Natural killer cell (primary cell): ENCODE data around the gene CYLD. TPM values are rescaled to one million over a fixed set of nuclear protein-coding genes. Genes with fewer than 3 reads are reported as not detected.

Source experiments
- ATAC-seq, 3 donors: fragments of 150-1000 bp in 2 of 3; fragments of 200-7000 bp in 1 of 3; cut with Tn5 transposase; 1 replicate in 1 of 3; 2 replicates in 2 of 3; pipeline ENCODE4 v1.10.0; 2021; ENCODE audit warnings: mild to moderate bottlenecking in 2 of 3, moderate library complexity in 2 of 3
- DNase-seq, 2 donors: peaks; one replicate each; pipeline versions ENCODE4 v3.0.0 to v3.0.0-alpha.2; 2013 to 2021; ENCODE audit warnings: mixed read lengths in 1 of 2
- H3K27ac ChIP-seq: one replicate; pipeline ENCODE4 v1.5.1; 2013; ENCODE audit warnings: mild to moderate bottlenecking, low read length
- H3K27me3 ChIP-seq: one replicate; pipeline ENCODE4 v1.6.1; 2013; ENCODE audit warnings: low read length; ENCODE audit not compliant: control insufficient read depth, insufficient read depth
- H3K36me3 ChIP-seq: one replicate; pipeline ENCODE4 v1.6.1; 2013; ENCODE audit warnings: low read length; ENCODE audit not compliant: control insufficient read depth, insufficient read depth
- H3K4me1 ChIP-seq: one replicate; pipeline ENCODE4 v1.6.1; 2013; ENCODE audit warnings: low read length; ENCODE audit not compliant: control insufficient read depth, insufficient read depth
- H3K4me3 ChIP-seq: one replicate; pipeline ENCODE4 v1.5.1; 2013; ENCODE audit warnings: low read length
- H3K9me3 ChIP-seq: one replicate; pipeline ENCODE4 v1.6.1; 2013; ENCODE audit warnings: low read length; ENCODE audit not compliant: control insufficient read depth, insufficient read depth
- H3K27ac Mint-ChIP-seq, 2 donors: one replicate each; pipeline ENCODE4 v1.8.0; 2022; ENCODE audit warnings: mild to moderate bottlenecking in 2 of 2, mixed read lengths in 2 of 2, moderate library complexity in 1 of 2
- H3K27me3 Mint-ChIP-seq, 2 donors: one replicate each; pipeline ENCODE4 v1.8.0; 2022; ENCODE audit warnings: low read depth in 2 of 2, mixed read lengths in 2 of 2
- H3K36me3 Mint-ChIP-seq: one replicate; pipeline ENCODE4 v1.8.0; 2022; ENCODE audit warnings: mixed read lengths
- H3K4me1 Mint-ChIP-seq, 2 donors: one replicate each; pipeline ENCODE4 v1.8.0; 2022; ENCODE audit warnings: mixed read lengths in 2 of 2
- H3K4me3 Mint-ChIP-seq: one replicate; pipeline ENCODE4 v1.8.0; 2022; ENCODE audit warnings: mild to moderate bottlenecking, moderate library complexity, mixed read lengths
- H3K9me3 Mint-ChIP-seq, 2 donors: one replicate each; pipeline ENCODE4 v1.8.0; 2022; ENCODE audit warnings: mixed read lengths in 2 of 2
- CTCF ChIP-seq: fragments of 200-600 bp; IDR thresholded peaks from one replicate; pipeline ENCODE4 v1.8.0; 2022; ENCODE audit warnings: antibody characterized with exemption
- WGBS: methylation state at CpG from one replicate; pipeline ENCODE4 v1.1.7; 2013; ENCODE audit warnings: missing lambda C conversion rate; ENCODE audit not compliant: insufficient coverage; 5-methylcytosine and 5-hydroxymethylcytosine counted together
- intact Hi-C: fragments of 100-400 bp; cut with micrococcal nuclease; formaldehyde crosslinking; loops from one replicate; pipeline ENCODE4 v1.14.2; 2022
- total RNA-seq, 4 donors: library from RNA; stranded (reverse); fragments of 120-200 nt in 1 of 4; gene quantifications; one replicate each; pipeline versions ENCODE4 v1.2.3 to v1.2.4, GENCODE V29; 2013 to 2022

CYLD gene
- total RNA-seq, 3 donors from 2014 or later (not counting 1 experiment from before 2014, with no cell fraction given), result 227 to 246 (median 236) TPM

GRCh38 chr16:50741225-50741780 lies 583 bp upstream of the CYLD start:
- Histone ChIP-seq H3K27ac (peak overlapping the region; percentile 82), H3K36me3 (peaks cover 18% of the 10 kb centered on the region), H3K4me1 (peaks cover 26% of the 10 kb centered on the region), H3K9me3 (no peaks in the 10 kb centered on the region), H3K27me3 (no peaks in the 10 kb centered on the region), H3K4me3 (peak overlapping the region; percentile 43)
- TF ChIP-seq CTCF, result no peak
- peak overlapping the region; percentile 97 to 99 for H3K27ac Mint-ChIP-seq
- H3K4me1 Mint-ChIP-seq, result peaks cover 49 to 50% of the 10 kb centered on the region in 2 donors
- 19% methylated on average over 21 of the region's 21 CpGs for WGBS
- DNase-seq (no peak), ATAC-seq (no peak)
- H3K4me3 Mint-ChIP-seq, result peak overlapping the region; percentile 92
- H3K36me3 Mint-ChIP-seq, result no peaks in the 10 kb centered on the region
- H3K9me3 Mint-ChIP-seq, result no peaks in the 10 kb centered on the region
- intact Hi-C loops, result loop anchor here (1.0 to 10.0 kb wide), 6 partner anchors 19 to 714 kb away; partner anchors contain the start of genes BRD7, CNEP1R1 and SNX20
- no peaks in the 10 kb centered on the region for H3K27me3 Mint-ChIP-seq

GRCh38 chr16:50742576-50743200 lies 802 bp downstream of the CYLD start:
- no peaks in the 10 kb centered on the region for H3K9me3 ChIP-seq
- Mint-ChIP-seq H3K4me1 (peaks cover 57 to 59% of the 10 kb centered on the region in 2 donors), H3K4me3 (peak overlapping the region; percentile 89), H3K36me3 (no peaks in the 10 kb centered on the region), H3K9me3 (no peaks in the 10 kb centered on the region), H3K27me3 (no peaks in the 10 kb centered on the region), H3K27ac (peak overlapping the region; percentile 97 to 99)
- DNase-seq (peak; percentile 64 to 84), ATAC-seq (peak in 2 of 3 donors; percentile 7)
- peak overlapping the region; percentile 99 for H3K27ac ChIP-seq
- WGBS, result under 1% methylated on average over 24 of the region's 28 CpGs
- peaks cover 18% of the 10 kb centered on the region for H3K36me3 ChIP-seq
- peaks cover 26% of the 10 kb centered on the region for H3K4me1 ChIP-seq
- no peak for TF ChIP-seq CTCF
- no peaks in the 10 kb centered on the region for H3K27me3 ChIP-seq
- intact Hi-C loops, result loop anchor here (5.0 to 10.0 kb wide), 3 partner anchors 62 to 715 kb away; partner anchors contain the start of genes BRD7 and CNEP1R1
- peak overlapping the region; percentile 76 for H3K4me3 ChIP-seq

- no peak for TF ChIP-seq CTCF
- Histone ChIP-seq H3K27me3 (no peaks in the 10 kb centered on the region), H3K36me3 (peaks cover 23% of the 10 kb centered on the region), H3K4me3 (peak overlapping the region; percentile 76), H3K27ac (peak overlapping the region; percentile 99), H3K9me3 (no peaks in the 10 kb centered on the region), H3K4me1 (peaks cover 26% of the 10 kb centered on the region)
- no peaks in the 10 kb centered on the region for H3K9me3 Mint-ChIP-seq
- peak in 1 of 2 donors; percentile 28 for DNase-seq
- no peak for ATAC-seq
- 60% methylated on average over 1 of the region's 3 CpGs for WGBS
- peak overlapping the region; percentile 97 to 99 for H3K27ac Mint-ChIP-seq
- no peaks in the 10 kb centered on the region for H3K36me3 Mint-ChIP-seq
- intact Hi-C loops, result loop anchor here (5.0 to 10.0 kb wide), 3 partner anchors 61 to 716 kb away; partner anchors contain the start of genes BRD7 and CNEP1R1
- H3K27me3 Mint-ChIP-seq, result no peaks in the 10 kb centered on the region
- peaks cover 60 to 61% of the 10 kb centered on the region in 2 donors for H3K4me1 Mint-ChIP-seq
- peak overlapping the region; percentile 89 for H3K4me3 Mint-ChIP-seq
Measured at GRCh38 chr16:50743581-50744225, 1.8 kb downstream of the CYLD start.
